Stimulated activated naive CD4-positive, alpha-beta T cell treated with Interleukin-2 at 50 U/mL for 16 hours (primary cell): ENCODE data around the gene TYMP.

Experiments used
- DNase-seq: peaks from one replicate; lab custom pipeline; 2025; lab: John Stamatoyannopoulos, UW

The TYMP gene

GRCh38 chr22:50529897-50530579, at the start of gene TYMP:
Gene TYMP, minus strand, starts transcription at chr22:50530012. Its CDS starts 303 bp downstream, at chr22:50529709.
- DNase-seq: peak; percentile 71

GRCh38 chr22:50578776-50579310, 49.0 kb upstream of the TYMP start:
- DNase-seq: no peak

- DNase-seq: no peak
Observed at GRCh38 chr22:50577987-50578775, 48.4 kb upstream of the TYMP start, which contains the start of gene CPT1B. Gene CPT1B, minus strand, starts transcription at chr22:50578427. Its CDS starts 512 bp downstream, at chr22:50577915.

- DNase-seq: no peak
Observed at GRCh38 chr22:50577697-50577986, 47.8 kb upstream of the TYMP start.

GRCh38 chr22:50576806-50577696, 47.2 kb upstream of the TYMP start:
- DNase-seq: no peak

- no peak for DNase-seq
Observed at GRCh38 chr22:50576070-50576469, 46.3 kb upstream of the TYMP start.

- no peak for DNase-seq
Observed at GRCh38 chr22:50575426-50575941, 45.7 kb upstream of the TYMP start.

GRCh38 chr22:50574383-50574755, 44.6 kb upstream of the TYMP start:
- DNase-seq: no peak

- DNase-seq: no peak
Observed at GRCh38 chr22:50573491-50574382, 43.9 kb upstream of the TYMP start.

GRCh38 chr22:50572965-50573364, 43.2 kb upstream of the TYMP start:
- no peak for DNase-seq

- DNase-seq: no peak
Observed at GRCh38 chr22:50571264-50572175, 41.7 kb upstream of the TYMP start.

- DNase-seq: no peak
Observed at GRCh38 chr22:50570861-50571260, 41.0 kb upstream of the TYMP start.

- DNase-seq: no peak
Observed at GRCh38 chr22:50569896-50570535, 40.2 kb upstream of the TYMP start.

- no peak for DNase-seq
Observed at GRCh38 chr22:50569041-50569459, 39.2 kb upstream of the TYMP start.

GRCh38 chr22:50568626-50569025, 38.8 kb upstream of the TYMP start:
- DNase-seq: no peak

GRCh38 chr22:50567721-50568252, 38.0 kb upstream of the TYMP start:
- no peak for DNase-seq

- no peak for DNase-seq
Observed at GRCh38 chr22:50564289-50564688, 34.5 kb upstream of the TYMP start.

- no peak for DNase-seq
Observed at GRCh38 chr22:50563413-50564160, 33.8 kb upstream of the TYMP start.
